Activated naive CD4-positive, alpha-beta T cell treated with anti-CD3 and anti-CD28 coated beads, Interleukin-2, amount 50 U/mL, for 24 hours (primary cell): Measurements from ENCODE around the gene CCT5.

ENCODE experiments used
- H3K27ac Mint-ChIP-seq: one replicate; pipeline ENCODE4 v1.8.0; 2021; ENCODE audit warnings: mild to moderate bottlenecking, mixed read lengths
- H3K27me3 Mint-ChIP-seq: one replicate; pipeline ENCODE4 v1.8.0; 2021; ENCODE audit warnings: mixed read lengths
- H3K36me3 Mint-ChIP-seq: one replicate; pipeline ENCODE4 v1.8.0; 2021; ENCODE audit warnings: mixed read lengths
- H3K4me1 Mint-ChIP-seq: one replicate; pipeline ENCODE4 v1.8.0; 2021; ENCODE audit warnings: mixed read lengths
- H3K4me3 Mint-ChIP-seq: one replicate; pipeline ENCODE4 v1.8.0; 2021; ENCODE audit warnings: mild to moderate bottlenecking, mixed read lengths
- H3K9me3 Mint-ChIP-seq: one replicate; pipeline ENCODE4 v1.8.0; 2021; ENCODE audit warnings: mixed read lengths

Gene CCT5

GRCh38 chr5:10249948-10250805, at the start of gene CCT5:
CCT5 (plus strand) TSS chr5:10250280; CDS start chr5:10250341, 61 bp downstream.
- H3K9me3 Mint-ChIP-seq, result no peaks in the 10 kb centered on the region
- peak within 1 kb of the TSS; percentile 100 for H3K27ac Mint-ChIP-seq
- H3K4me1 Mint-ChIP-seq, result peaks cover 60% of the 10 kb centered on the region
- H3K27me3 Mint-ChIP-seq, result no peaks in the 10 kb centered on the region
- peak within 1 kb of the TSS; percentile 97 for H3K4me3 Mint-ChIP-seq
- peaks cover 12% of the 10 kb centered on the region for H3K36me3 Mint-ChIP-seq

- Mint-ChIP-seq H3K27ac (no peak overlapping the region), H3K27me3 (no peaks in the 10 kb centered on the region), H3K4me3 (no peak overlapping the region), H3K36me3 (peaks cover 10% of the 10 kb centered on the region), H3K4me1 (no peaks in the 10 kb centered on the region), H3K9me3 (peaks cover 7% of the 10 kb centered on the region)
These were observed 48.7 kb upstream of the CCT5 start for GRCh38 chr5:10201223-10201868.

GRCh38 chr5:10202089-10202910, 47.8 kb upstream of the CCT5 start:
- H3K9me3 Mint-ChIP-seq, result peaks cover 7% of the 10 kb centered on the region
- H3K4me1 Mint-ChIP-seq, result no peaks in the 10 kb centered on the region
- no peak overlapping the region for H3K27ac Mint-ChIP-seq
- H3K4me3 Mint-ChIP-seq, result no peak overlapping the region
- no peaks in the 10 kb centered on the region for H3K27me3 Mint-ChIP-seq
- peaks cover 10% of the 10 kb centered on the region for H3K36me3 Mint-ChIP-seq

GRCh38 chr5:10209004-10209403, 41.1 kb upstream of the CCT5 start:
- no peaks in the 10 kb centered on the region for H3K27me3 Mint-ChIP-seq
- no peak overlapping the region for H3K4me3 Mint-ChIP-seq
- H3K4me1 Mint-ChIP-seq, result no peaks in the 10 kb centered on the region
- no peak overlapping the region for H3K27ac Mint-ChIP-seq
- H3K36me3 Mint-ChIP-seq, result peaks cover 9% of the 10 kb centered on the region
- H3K9me3 Mint-ChIP-seq, result no peaks in the 10 kb centered on the region

- H3K27me3 Mint-ChIP-seq, result no peaks in the 10 kb centered on the region
- no peaks in the 10 kb centered on the region for H3K9me3 Mint-ChIP-seq
- H3K4me3 Mint-ChIP-seq, result no peak overlapping the region
- no peaks in the 10 kb centered on the region for H3K4me1 Mint-ChIP-seq
- H3K36me3 Mint-ChIP-seq, result peaks cover 3% of the 10 kb centered on the region
- H3K27ac Mint-ChIP-seq, result no peak overlapping the region
These were observed 36.8 kb upstream of the CCT5 start for GRCh38 chr5:10213316-10213715.

- Mint-ChIP-seq H3K36me3 (peaks cover 3% of the 10 kb centered on the region), H3K27ac (no peak overlapping the region), H3K27me3 (no peaks in the 10 kb centered on the region)
These were observed 36.0 kb upstream of the CCT5 start for GRCh38 chr5:10214041-10214440.

GRCh38 chr5:10215366-10215765, 34.7 kb upstream of the CCT5 start:
- Mint-ChIP-seq H3K4me1 (no peaks in the 10 kb centered on the region), H3K27ac (no peak overlapping the region)

More at GRCh38 chr5:10214041-10214440, 36.0 kb upstream of the CCT5 start:
- Mint-ChIP-seq H3K4me3 (no peak overlapping the region), H3K9me3 (no peaks in the 10 kb centered on the region), H3K4me1 (no peaks in the 10 kb centered on the region)

GRCh38 chr5:10216107-10216506, 34.0 kb upstream of the CCT5 start:
- Mint-ChIP-seq H3K27me3 (no peaks in the 10 kb centered on the region), H3K36me3 (no peaks in the 10 kb centered on the region), H3K9me3 (no peaks in the 10 kb centered on the region), H3K4me3 (no peak overlapping the region), H3K27ac (no peak overlapping the region), H3K4me1 (no peaks in the 10 kb centered on the region)

More at GRCh38 chr5:10215366-10215765, 34.7 kb upstream of the CCT5 start:
- Mint-ChIP-seq H3K27me3 (no peaks in the 10 kb centered on the region), H3K4me3 (no peak overlapping the region), H3K36me3 (peaks cover 3% of the 10 kb centered on the region), H3K9me3 (no peaks in the 10 kb centered on the region)

GRCh38 chr5:10218658-10219057, 31.4 kb upstream of the CCT5 start:
- Mint-ChIP-seq H3K9me3 (no peaks in the 10 kb centered on the region), H3K36me3 (peaks cover 8% of the 10 kb centered on the region), H3K4me3 (no peak overlapping the region), H3K4me1 (no peaks in the 10 kb centered on the region), H3K27ac (no peak overlapping the region), H3K27me3 (no peaks in the 10 kb centered on the region)

- Mint-ChIP-seq H3K9me3 (no peaks in the 10 kb centered on the region), H3K27me3 (no peaks in the 10 kb centered on the region), H3K27ac (no peak overlapping the region), H3K4me3 (no peak overlapping the region), H3K36me3 (peaks cover 11% of the 10 kb centered on the region), H3K4me1 (no peaks in the 10 kb centered on the region)
These were observed 31.0 kb upstream of the CCT5 start for GRCh38 chr5:10219068-10219467.

- H3K36me3 Mint-ChIP-seq, result peaks cover 20% of the 10 kb centered on the region
- H3K9me3 Mint-ChIP-seq, result peaks cover 3% of the 10 kb centered on the region
- no peaks in the 10 kb centered on the region for H3K27me3 Mint-ChIP-seq
- no peak overlapping the region for H3K4me3 Mint-ChIP-seq
- H3K4me1 Mint-ChIP-seq, result no peaks in the 10 kb centered on the region
- H3K27ac Mint-ChIP-seq, result no peak overlapping the region
These were observed 29.8 kb upstream of the CCT5 start for GRCh38 chr5:10220248-10220647.

- H3K36me3 Mint-ChIP-seq, result peaks cover 32% of the 10 kb centered on the region
- no peak overlapping the region for H3K4me3 Mint-ChIP-seq
- no peaks in the 10 kb centered on the region for H3K27me3 Mint-ChIP-seq
- H3K4me1 Mint-ChIP-seq, result no peaks in the 10 kb centered on the region
- no peak overlapping the region for H3K27ac Mint-ChIP-seq
- peaks cover 13% of the 10 kb centered on the region for H3K9me3 Mint-ChIP-seq
These were observed 27.8 kb upstream of the CCT5 start for GRCh38 chr5:10222326-10222725.

GRCh38 chr5:10227379-10227778, 22.7 kb upstream of the CCT5 start:
- Mint-ChIP-seq H3K27ac (no peak overlapping the region), H3K36me3 (peaks cover 41% of the 10 kb centered on the region), H3K4me3 (no peak overlapping the region), H3K9me3 (peaks cover 13% of the 10 kb centered on the region), H3K4me1 (no peaks in the 10 kb centered on the region), H3K27me3 (no peaks in the 10 kb centered on the region)

- H3K9me3 Mint-ChIP-seq, result peaks cover 13% of the 10 kb centered on the region
- peaks cover 42% of the 10 kb centered on the region for H3K36me3 Mint-ChIP-seq
- no peak overlapping the region for H3K4me3 Mint-ChIP-seq
- H3K27ac Mint-ChIP-seq, result no peak overlapping the region
- H3K27me3 Mint-ChIP-seq, result no peaks in the 10 kb centered on the region
- no peaks in the 10 kb centered on the region for H3K4me1 Mint-ChIP-seq
These were observed 21.8 kb upstream of the CCT5 start for GRCh38 chr5:10228288-10228687.

GRCh38 chr5:10229306-10230048, 20.6 kb upstream of the CCT5 start:
- peaks cover 33% of the 10 kb centered on the region for H3K36me3 Mint-ChIP-seq
- H3K27ac Mint-ChIP-seq, result no peak overlapping the region

More at GRCh38 chr5:10229306-10230048, 20.6 kb upstream of the CCT5 start:
- no peaks in the 10 kb centered on the region for H3K4me1 Mint-ChIP-seq
- H3K9me3 Mint-ChIP-seq, result peaks cover 13% of the 10 kb centered on the region
- H3K27me3 Mint-ChIP-seq, result no peaks in the 10 kb centered on the region
- H3K4me3 Mint-ChIP-seq, result no peak overlapping the region
